Measurements from ENCODE around the gene GALNT9.

GRCh38 chr12:132161036-132161781 is 168.2 kb downstream of the GALNT9 start:
- no peak for TF ChIP-seq CTCF (IDR thresholded peaks at IDR 0.05; ENCODE audit: borderline replicate concordance, extremely low read depth, low read length, poor library complexity, severe bottlenecking)
- no peak for TF ChIP-seq EZH2 (IDR thresholded peaks at IDR 0.05; ENCODE audit: borderline replicate concordance, low read depth, low read length, severe bottlenecking)

All from DND-41 (cell line).